GM21825 (cell line): ENCODE measurements around the gene GSTM2.
A peak's percentile ranks its signal among the peaks of the same experiment; 100 is the strongest.
"Not testable (repeated sequence)": the region's sequence is repeated elsewhere in the genome, so short reads cannot be mapped to it uniquely, and the experiment has no call there.

ENCODE experiments used
- ATAC-seq: cut with Tn5 transposase; IDR thresholded peaks from one replicate; pipeline ENCODE4 v1.9.1; 2021; ENCODE audit warnings: mild to moderate bottlenecking, moderate library complexity; ENCODE audit not compliant: unreplicated experiment

Gene GSTM2

DNA sequence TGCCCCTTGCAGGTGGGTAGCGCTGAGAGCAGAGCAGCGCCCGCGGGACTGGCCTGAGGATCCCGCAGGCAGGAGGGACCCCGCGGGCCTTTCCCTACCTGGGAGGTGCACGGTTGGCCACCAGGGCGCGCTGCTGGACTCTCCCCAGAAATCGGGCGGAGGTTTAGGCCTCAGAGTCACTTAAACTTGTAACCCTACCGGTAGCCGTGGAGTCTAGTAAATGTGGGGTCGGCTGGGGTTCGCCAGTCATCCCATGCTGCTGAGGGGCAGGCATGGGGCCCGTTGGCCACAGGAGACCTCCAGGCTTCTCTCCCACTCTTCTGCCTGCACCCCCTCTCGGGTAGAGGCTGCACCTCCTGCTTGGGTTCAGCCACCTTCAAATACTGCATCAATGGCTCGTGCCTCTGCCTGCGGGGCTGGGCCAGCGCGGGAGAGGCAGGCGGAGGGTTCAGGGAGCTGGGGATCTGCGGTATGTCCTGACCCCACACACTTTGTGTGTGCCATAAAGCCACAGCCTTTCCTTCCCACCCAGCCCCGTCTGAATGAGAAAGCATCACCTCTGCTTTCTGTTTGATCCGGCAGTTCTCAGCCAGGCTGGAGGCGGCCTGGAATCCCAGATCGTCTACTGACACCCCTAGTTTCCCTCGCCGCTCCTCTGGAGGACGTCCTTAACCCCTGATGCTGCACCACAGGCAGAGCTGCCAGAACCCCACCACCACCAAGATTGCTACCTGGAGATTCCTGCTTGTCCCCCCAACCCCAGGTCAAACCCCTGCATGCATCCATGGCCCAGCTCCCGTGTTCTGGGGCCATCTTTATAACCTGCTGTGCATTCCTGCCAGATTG, 24.2 kb upstream of the GSTM2 start:
- ATAC-seq, result peak; percentile 86

DNA sequence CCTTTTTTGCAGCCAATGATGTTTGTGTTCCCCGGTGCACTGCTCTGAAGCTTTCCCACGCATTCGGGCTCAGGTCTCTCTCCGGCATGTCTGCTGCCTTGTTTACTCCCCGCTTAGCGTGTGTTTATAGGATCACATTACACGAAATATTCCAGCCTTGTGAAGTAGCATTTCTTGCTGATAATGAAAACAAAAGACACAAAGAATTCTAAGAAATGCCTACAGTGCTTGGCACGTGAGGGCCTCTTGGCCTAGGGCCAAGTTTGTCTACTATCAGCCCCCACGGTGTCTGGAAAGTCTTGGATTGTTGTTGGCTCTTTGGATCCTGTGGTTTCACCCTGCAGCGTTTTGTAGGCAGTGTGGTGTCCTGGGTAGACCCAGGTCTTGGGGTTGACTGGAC, 23.2 kb upstream of the GSTM2 start:
- no peak for ATAC-seq

DNA sequence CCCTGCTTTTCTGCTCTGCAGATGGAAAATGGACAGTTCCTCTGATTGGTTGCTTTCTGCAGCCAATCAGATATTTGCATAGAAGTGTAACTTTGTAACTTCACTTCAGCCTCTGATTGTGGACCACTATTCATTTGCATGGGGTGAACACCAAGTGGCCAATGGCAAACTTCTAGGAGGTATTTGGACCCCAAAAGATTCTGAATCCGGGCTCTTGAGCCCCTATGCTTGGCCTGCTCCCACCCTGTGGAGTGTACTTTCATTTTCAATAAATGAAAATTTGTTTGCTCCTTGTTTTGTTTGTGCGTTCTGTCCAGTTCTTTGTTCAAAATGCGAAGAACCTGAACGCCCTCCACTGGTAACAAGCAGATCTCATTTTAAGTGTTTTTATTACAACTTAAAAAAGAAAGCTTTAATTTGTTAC, 18.4 kb upstream of the GSTM2 start:
- no peak for ATAC-seq

DNA sequence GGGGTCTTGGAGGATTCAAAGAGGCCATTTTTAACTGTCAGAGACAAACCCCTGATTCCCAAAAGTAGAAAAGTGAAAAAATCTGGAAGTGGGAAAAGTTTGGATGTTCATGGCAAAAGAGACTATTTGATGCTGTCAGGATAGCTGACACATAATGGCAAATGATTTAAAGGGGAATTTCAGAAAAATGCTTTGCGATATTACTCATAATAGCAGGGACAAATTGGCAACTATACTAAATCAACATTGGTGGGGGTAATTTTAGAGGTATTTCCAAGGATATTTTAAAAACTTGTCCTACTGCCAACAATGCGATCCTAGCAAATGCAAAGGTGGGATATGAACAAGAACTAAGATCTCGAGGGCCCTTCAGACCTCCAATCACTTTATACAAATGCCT, 17.2 kb upstream of the GSTM2 start:
- no peak for ATAC-seq

DNA sequence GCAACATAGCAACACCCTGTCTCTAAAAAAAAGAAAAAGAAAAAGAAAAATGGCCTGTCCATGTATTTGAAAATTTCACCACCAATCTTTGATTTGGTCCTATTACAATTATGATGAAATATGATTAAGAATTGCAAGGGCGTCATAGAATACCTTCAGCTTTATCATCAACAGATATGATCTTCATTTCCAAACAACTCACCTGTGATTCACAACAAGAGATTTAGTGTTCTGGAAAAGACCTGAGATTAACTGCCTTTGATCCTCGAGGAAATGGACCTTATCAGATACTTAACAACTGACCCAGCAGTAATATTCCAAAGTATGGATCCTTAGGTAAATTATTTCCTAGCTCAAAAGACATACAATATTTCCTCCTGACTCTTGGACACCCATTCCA, 15.5 kb upstream of the GSTM2 start:
- no peak for ATAC-seq

DNA sequence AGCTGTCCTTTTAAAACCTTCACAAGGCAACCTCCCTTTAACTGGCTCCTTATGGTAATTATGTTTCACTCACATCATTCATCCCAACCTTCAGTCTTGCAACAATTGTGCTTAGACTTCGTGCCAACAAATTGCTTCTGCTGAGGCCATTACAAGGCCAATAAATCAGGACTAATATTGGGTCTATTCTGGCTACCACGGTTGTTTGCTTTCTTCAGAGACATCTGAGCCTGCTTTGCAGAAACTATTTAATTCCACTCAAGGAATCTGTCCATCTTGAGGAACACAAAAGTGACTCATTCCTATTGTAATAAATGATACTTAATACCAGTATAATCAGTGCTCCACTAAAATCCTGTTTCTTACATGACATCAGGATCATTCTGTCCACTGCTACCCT, 14.6 kb upstream of the GSTM2 start:
- no peak for ATAC-seq

DNA sequence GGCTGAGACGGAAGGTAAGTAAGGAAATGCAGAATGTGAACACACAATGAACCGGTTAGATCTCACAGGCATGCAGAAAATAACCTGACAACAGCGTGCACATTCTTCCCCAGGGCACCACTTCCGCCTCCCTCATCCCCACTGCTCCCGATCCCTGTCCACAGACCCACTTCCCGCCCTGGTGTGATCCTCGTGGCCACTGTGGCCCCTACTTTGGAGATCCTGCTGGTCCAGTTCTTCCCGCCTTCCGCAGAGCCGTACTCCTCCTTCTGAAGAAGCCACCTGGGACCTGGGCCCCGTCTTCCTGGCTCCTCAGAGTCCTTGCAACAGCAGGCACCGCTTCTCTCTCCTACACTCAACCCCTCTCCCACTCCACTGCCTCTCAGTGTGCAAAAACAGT, 13.3 kb upstream of the GSTM2 start:
- no peak for ATAC-seq

DNA sequence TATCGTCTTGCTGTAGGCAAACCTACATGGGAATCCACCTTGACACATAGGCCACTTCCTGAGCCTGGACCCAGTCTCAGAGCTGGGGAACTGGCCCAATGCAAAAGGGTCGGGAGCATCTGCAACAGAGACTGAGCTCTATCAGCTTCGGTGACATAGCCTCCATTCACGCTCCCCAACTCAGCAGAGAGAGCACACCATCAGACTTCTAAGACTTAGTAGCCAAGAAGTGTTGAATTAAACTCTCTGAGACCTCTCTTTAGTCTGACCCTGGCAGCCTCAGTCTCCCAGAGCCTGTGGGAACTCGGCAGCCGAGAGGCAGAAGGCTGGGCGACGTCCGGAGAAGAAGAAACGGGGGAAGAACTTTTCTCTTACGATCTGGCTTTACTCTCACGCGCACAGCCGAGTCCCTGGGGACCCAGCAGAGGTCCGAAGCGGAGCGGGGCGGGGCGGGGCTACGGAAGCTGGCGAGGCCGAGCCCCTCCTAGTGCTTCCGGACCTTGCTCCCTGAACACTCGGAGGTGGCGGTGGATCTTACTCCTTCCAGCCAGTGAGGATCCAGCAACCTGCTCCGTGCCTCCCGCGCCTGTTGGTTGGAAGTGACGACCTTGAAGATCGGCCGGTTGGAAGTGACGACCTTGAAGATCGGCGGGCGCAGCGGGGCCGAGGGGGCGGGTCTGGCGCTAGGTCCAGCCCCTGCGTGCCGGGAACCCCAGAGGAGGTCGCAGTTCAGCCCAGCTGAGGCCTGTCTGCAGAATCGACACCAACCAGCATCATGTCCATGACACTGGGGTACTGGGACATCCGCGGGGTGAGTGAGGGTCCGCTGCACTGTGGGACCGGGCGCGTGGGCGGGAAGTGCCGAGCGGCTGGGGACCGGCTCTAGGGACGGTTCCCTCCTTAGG, 12.0 kb upstream of the GSTM2 start, which contains the start of gene GSTM4:
TSS of gene GSTM4 (plus strand) at position 485 of the 905 bp plus-strand sequence. CDS start at position 776, 291 bp downstream.
- ATAC-seq, result peak; percentile 91

DNA sequence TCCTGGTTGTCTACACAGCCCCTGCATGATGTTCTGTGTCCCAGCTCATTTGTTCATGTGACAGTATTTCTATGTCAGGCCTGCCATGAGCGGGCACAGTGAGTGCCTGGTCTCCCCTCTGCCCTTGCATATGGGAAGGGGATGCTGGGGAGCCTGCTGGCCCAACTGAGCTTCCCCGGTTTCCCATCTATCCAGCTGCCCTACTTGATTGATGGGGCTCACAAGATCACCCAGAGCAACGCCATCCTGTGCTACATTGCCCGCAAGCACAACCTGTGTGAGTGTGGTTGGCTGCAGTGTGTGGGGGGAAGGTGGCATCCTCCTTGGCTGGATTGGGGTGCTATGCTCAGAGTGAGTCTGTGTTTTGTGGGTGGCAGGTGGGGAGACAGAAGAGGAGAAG, 10.5 kb upstream of the GSTM2 start:
- ATAC-seq, result no peak

DNA sequence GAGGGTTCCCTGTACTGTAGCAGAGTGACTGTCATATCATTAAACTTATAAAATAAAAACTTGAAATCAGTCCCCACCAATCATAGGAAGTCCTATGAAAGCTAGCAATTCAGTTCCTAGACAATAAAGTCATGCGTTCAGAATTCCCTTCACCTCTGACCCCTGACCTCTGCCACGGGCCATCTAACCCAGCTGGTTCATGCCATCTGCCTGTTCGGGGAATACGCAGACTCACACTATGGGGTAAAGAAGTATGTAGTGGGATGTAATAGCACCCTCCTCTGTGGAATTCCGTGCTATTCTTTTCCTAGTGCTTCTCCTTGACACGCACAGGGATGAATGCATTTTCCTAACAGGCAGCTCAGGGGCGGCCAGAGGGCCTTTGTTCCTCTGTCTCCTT, 9.9 kb upstream of the GSTM2 start:
- no peak for ATAC-seq

DNA sequence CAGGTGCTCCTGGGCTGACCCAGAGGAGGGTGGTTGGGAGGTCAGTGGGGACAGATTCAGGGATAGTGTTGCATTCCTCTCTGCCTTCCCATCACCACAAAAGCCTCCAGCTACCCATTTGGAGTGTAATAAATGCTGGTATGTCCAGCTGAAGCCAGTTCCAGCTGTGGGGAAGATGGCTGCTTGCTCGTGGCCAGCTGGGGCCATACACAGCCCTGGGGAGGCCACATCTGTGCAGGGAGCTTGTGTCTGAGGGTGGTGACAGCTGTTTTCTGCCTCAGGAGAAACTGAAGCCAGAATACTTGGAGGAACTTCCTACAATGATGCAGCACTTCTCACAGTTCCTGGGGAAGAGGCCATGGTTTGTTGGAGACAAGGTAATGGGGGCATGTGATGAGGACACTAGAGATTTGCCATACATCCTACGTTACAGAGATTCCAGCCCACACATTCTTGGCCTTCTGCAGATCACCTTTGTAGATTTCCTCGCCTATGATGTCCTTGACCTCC, 9.3 kb upstream of the GSTM2 start:
- ATAC-seq, result no peak

DNA sequence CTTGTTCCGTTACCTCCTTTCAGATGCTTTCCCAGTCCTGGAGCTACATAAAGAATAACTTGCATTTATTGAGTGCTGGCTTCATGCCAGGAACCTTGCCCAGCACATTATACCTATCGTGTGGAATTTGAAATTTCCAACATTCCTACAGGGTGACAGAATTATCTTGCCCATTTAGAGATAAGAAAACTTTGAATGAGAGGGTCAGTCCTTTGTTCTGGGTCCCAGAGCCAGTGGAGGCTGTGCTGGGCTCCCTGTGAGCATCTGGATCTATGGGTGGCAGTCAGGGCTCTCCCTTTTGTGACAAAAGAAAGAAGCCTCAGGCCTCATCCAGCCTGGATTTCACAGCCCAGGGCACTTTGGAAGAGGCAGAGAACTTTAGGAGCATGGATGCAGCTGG, 8.7 kb upstream of the GSTM2 start:
- no peak for ATAC-seq

DNA sequence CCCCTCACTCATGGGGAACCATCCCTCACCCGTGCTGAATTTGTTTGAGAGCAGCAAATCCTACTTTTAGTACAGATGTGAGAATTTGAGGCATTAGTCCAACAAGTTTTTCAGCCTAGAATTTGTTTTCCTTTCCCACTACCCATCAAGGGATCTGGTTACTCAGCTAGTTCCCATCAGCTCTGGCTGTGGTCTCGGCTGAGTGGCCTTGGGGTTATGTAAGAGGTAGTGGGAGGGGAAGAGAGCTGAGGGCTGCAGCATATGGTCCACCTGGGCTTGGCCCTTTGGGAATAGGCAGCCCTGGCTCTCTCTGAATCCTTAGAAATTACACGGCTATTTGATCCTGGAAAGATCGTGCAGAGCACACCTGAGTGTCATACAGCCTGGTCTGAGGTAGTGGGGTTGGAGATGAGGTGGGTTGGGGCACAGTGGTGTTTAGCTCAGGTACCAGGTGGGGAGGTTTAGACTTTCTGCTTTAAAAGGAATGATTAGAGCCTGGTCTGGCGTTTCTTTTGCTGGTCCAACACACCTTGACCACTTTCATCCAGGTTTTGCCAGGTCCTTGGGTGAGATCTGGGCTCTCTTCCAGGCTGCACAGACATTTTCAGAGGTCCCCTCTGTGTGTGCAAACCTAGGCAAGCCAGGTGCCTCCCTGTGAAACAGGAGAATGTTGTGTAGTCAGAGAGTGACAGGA, 7.7 kb upstream of the GSTM2 start:
- ATAC-seq, result no peak

DNA sequence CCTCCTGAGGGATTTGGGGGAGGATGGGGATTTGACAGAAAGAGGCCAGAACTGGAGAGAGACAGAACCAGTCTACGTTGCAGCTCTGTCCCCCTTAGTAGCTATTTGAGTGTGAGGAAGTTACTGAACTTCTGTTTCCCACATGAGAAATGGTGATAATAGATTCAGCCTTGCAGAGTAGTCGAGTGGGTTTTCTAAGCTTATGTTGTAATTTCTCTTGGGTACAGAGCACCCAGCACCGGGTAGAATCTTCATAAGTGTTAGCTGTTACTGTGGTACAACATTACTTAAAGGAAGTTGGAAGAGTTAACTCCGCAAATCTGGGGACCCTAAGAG, 7.2 kb upstream of the GSTM2 start:
- not testable (repeated sequence) for ATAC-seq

DNA sequence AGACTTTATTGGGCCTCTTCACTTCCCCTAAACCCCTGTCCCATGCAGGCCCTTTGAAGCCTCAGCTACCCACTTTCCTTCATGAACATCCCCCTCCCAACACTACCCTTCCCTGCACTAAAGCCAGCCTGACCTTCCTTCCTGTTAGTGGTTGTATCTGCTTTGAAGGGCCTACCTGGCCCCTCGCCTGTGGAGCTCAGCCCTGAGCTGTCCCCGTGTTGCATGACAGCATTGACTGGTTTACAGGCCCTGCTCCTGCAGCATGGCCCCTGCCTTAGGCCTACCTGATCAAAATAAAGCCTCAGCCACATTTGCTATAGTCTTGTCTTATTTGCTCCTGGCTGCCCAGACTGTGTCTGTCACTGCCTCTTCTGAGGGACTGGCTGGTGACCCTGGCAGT, 6.5 kb upstream of the GSTM2 start:
- ATAC-seq, result no peak

DNA sequence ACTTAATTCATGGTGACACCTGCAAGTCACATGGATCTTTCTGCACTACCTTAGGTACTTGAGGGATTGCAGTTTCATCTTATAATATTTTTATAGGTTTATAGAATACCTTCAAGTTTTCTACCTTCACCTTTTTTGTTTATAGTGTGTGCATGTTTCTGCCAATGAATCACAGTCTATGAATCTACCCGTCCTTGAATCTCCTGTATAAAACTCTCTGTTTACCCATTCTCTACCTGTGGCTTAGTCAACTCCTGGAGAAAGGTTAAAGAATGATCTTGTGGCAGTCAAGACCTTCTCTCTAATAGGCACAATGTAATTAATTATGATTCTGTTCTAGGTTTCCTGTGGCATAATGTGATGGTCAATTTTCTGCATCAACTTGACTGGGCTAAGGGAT, 3.2 kb upstream of the GSTM2 start:
- no peak for ATAC-seq

DNA sequence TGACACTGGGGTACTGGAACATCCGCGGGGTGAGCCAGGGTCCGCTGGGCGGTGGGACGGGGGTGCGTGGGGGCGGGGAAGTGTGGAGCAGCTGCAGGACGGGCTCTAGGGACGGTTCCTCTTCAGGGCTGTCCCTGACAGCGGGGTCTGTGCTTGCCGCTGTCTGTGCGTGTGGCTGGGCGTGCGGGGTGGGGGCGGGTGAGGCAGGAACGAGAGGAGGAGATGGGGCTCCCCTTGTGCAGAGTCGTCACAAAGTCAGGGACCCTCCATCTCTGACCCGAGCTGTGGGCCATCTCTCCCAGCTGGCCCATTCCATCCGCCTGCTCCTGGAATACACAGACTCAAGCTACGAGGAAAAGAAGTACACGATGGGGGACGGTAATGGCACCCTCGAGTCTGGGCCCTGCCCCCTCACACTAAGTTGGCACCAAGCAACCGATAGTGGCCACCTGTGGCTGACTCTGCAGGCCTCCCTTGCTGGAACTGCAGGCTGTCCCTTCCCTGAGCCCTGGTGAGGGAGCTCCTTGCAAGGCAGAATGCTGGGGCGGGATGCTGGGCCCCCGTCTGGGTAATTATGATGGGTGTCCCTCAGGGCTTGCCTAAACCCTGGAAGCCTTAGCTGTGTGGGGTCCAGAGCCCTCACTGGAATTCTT, 392 bp downstream of the GSTM2 start:
- ATAC-seq, result no peak

DNA sequence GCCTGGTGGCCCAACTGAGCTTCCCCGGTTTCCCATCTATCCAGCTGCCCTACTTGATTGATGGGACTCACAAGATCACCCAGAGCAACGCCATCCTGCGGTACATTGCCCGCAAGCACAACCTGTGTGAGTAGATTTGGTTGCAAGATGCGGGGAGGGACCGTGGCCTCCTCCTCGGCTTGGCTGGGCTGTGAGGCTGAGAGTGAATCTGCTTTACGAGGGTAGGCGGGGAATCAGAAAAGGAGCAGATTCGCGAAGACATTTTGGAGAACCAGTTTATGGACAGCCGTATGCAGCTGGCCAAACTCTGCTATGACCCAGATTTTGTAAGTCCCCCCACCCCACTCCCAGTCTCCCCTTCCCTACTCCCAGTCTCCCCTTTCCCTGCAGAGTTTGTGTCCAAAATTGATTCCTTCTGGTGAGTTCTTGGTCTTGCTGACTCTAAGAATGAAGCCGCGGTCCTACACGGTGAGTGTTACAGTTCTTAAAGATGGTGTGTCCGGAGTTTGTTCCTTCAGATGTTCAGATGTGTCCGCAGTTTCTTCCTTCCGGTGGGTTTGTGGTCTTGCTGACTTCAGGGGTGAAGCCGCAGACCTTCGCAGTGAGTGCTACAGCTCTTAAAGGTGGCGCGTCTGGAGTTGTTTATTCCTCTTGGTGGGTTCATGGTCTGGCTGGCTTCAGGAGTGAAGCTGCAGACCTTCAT, 1.5 kb downstream of the GSTM2 start:
- no peak for ATAC-seq

DNA sequence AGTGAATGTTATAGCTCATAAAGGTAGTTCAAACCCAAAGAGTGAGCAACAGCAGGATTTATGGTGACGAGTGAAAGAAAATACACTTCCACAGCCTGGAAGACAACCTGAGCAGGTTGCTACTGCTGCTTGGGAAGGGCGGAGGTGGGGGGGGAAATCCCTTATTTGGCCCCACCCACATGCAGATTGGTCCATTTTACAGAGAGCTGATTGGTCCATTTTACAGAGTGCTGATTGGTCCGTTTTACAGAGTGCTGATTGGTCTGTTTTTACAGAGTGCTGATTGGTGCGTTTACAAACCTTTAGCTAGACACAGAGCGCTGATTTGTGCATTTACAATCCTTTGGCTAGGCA, 2.1 kb downstream of the GSTM2 start:
- not testable (repeated sequence) for ATAC-seq

DNA sequence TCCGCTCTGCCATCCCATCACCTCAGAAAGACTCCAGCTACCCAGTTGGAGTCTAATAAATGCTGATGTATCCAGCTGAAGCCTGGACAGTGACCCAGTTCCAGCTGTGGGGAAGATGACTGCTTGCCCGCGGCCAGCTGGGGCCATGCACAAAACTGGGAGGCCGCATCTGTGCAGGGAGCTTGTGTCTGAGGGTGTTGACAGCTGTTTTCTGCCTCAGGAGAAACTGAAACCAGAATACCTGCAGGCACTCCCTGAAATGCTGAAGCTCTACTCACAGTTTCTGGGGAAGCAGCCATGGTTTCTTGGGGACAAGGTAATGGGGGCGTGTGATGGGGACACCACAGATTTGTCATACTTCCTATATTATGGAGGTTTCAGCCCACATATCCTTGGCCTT, 3.2 kb downstream of the GSTM2 start:
- no peak for ATAC-seq
